Lung microvascular endothelial cell (primary cell): ENCODE results near the gene PEX1. TPM values are rescaled to one million over a fixed set of nuclear protein-coding genes. Genes with fewer than 3 reads are reported as not detected.
"Not testable (repeated sequence)": the region's sequence is repeated elsewhere in the genome, so short reads cannot be mapped to it uniquely, and the experiment has no call there.

Source experiments
- DNase-seq, 2 donors: peaks; one replicate each; pipeline versions ENCODE4 v3.0.0 to v3.0.0-alpha.2; 2010; ENCODE audit warnings: low read depth in 2 of 2
- total RNA-seq: library from RNA; depleted of rRNA; stranded (reverse); fragments of >200 nt; gene quantifications from 2 replicates; pipeline ENCODE4 v1.2.1, GENCODE V29; 2014

Gene PEX1
- total RNA-seq, 1 donor from 2014 or later = 11.3 TPM

DNA sequence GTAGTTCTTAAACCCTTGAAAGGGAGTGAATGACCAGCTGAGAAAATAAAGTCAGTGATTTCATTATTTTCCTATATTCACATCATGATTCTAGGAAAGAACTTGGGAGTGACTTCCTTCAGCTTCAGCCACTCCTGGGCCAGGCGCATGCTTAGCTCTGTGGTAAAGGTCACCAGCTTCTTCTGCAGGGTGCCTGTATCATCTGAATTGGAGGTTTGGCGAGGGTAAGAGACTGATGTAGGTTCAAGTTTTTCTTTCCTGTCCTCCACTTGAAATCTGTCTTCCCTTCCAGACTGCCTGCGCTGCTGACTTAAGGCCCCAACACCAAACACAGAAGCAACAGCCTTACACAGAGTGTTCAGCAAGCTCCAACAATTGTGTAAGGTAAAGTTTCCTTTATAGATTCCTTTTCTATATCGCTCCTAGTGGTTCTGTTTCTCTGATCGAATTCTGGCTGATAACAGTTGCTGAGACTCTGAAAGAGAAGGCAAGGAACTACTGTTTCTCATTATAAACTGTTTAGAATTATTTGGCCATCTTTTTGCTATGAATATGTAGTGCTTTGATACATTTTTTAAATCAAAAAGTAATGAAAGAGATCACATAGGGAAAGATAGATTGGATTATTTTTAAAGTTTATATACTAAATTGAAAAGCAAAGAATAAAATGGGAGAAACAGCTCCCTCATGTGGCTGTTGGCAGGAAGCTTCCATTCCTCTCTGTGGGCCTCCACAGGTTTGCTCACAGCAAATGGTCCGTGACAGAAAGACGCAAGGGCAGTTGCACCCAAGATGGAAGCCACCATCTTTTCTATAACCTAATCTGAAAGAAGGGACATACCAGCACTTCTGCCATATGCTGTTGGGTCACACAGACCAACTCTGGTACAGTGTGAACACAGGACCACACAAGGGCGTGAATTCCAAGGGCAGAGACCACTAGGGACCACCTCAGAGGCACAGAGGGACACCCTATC is 67.0 kb downstream of the PEX1 start:
- DNase-seq = peak; percentile 46 to 60

DNA sequence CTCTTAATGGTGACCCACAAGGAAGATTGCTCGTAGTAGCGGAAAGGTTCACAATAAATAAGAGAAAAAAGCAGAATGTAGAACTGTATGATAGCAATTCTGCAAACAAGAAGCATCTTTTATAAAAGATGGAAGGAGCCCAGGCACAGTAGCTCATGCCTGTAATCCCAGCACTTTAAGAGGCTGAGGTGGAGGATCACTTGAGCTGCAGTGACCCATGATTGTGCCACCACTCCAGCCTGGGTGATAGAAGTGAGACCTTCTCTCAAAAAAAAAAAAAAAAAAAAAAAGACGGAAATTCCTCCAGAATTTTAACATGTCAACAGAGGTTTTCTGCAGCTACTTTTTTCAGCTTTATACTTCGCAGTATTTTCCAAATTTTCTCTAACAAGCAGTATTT is 67.8 kb downstream of the PEX1 start:
- DNase-seq = no peak

DNA sequence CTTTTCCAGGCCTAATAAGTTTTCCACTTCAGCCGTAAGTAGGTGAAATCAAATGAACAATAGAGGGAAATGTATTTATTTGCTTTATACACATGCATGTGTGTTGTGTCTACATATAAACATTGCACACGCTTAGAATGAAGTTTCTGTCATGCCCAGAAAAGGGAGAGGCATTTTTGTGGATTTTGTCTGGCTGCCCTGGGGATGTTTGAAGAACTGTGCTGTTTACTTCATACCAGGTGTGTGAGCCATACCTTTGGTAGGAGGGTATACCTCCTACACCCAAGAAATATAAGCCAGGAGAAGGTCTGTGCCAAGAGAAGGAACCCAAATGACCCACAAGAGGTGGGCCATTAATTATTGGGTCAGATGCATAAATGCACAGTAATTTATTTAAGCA is 68.2 kb downstream of the PEX1 start:
- no peak for DNase-seq

DNA sequence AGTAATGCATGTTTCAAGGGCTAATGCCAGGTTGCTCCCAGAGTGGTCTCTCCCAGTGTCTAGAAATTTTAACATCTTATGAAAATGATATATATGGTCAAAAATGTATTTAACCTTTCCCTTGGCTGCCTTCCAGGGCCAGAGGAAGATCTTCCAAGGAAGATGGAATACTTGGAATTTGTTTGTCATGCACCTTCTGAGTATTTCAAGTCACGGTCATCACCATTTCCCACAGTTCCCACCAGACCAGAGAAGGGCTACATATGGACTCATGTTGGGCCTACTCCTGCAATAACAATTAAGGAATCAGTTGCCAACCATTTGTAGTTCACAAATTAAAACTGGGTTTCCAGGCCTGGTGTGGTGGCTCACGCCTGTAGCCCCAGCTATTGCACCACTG is 72.1 kb downstream of the PEX1 start:
- no peak for DNase-seq

DNA sequence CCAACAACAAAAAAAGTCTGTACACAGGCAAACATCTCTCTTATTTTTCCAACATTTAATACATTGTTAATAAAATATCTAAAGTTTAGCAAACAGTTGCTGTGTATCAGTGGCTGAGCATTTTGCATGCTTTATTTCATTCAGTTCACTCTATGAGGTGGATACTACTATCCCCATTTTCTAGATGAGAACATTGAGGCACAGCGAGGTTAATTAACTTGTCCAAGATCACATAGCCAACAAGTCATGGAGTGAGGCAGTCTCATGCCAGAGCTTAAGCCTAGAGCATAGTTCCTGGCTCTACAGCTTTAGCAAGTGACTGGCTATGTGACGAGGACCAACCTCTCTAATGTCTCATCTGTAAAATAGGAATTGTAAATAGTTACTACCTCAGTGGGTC is 76.7 kb downstream of the PEX1 start:
- no peak for DNase-seq

DNA sequence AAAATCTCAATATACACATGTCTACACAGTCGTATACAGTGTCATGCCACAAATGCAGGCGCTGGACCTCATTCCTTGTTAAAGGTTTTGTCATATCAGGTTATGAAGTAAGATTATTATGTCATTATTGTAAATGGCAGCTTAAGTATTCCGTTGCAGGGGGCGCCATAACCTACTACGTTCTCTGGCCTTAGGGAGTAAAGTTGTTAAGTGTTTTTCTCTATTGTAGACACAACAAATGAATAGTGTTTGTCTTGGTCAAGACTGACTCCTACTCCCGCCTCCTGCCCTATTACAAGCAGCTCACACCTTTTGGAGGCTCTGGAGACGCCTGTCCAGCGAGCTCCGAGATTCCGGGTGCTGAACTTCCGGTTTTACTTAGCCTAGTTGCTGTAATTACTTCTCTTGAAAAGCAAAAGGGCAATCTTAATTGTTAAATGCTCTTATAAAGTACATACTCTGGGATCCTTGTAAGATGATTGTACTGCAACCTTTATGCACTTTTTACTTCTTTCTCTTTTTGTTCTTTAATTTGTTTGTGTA is 80.0 kb downstream of the PEX1 start:
- DNase-seq = peak; percentile 69 to 72

DNA sequence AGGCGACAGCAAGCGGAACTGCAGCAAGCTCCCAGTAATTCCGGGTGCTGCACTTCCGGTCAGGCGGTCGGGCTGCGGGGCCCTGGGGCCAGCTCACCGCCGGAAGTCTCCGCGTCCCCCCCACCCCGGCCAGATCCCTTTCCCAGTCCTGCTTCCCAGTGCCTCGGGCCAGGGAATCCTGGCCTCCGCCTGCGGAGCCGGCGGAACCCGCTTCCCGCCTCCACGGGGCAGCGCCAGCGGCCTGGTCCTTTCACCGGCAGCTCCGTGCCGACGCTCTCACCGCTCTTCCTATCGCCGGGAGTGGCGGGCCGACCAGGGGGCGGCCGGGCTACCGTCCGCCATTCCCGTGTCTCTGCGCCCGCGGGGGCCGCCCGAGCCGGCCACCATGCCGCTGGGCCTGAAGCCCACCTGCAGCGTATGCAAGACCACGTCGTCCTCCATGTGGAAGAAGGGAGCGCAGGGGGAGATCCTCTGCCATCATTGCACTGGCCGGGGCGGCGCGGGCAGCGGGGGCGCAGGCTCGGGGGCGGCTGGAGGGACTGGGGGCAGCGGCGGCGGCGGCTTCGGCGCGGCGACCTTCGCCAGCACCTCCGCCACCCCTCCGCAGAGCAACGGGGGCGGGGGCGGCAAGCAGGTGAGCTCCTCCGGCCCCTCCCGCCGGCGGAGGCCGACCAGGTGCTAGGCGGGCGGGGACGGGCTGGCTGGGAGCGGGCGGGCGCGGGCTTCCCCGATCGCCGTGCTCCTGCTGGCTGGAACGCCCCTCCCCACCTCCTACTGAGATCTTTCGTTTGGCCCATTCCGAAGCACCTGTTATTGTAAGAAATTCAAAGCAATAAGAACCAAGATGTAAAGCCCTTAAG is 80.7 kb downstream of the PEX1 start, which contains the start of gene GATAD1:
GATAD1 (plus strand) TSS at position 138 of the 860 bp plus-strand sequence; CDS start at position 386, 248 bp downstream.
- DNase-seq = peak; percentile 93 to 95

DNA sequence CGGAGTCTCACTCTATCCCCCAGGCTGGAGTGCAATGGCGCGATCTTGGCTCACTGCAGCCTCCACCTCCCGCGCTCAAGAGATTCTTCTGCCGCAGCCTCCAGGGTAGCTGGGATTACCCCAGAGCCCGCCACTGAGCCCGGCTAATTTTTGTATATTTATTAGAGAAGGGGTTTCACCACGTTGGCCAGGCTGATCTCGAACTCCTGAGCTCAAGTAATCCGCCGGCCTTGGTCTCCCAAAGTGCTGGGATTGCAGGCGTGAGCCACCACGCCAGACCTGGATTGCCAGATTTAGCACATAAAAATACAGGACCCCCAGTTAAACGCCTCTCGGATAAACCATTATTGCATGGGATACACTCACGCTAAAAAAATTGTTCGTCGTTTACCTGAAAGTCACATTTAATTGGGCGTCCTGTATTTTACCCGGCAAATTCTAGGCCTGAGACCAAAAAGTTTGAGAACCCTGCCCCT is 81.4 kb downstream of the PEX1 start:
- DNase-seq = no peak

DNA sequence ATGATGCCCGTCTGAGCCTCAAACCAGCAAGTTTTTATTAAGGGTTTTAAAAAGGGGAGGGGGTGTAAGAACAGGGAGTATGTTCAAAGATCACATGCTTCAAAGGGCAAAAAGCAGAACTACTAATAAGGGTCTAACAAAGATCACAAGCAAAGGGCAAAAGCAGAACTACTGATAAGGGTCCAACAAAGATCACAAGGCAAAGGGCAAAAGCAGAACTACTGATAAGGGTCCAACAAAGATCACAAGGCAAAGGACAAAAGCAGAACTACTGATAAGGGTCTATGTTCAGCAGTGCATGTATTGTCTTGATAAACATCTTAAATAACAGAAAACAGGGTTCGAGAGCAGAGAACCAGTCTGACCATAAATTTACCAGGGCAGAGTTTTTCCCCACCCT is 85.6 kb downstream of the PEX1 start:
- not testable (repeated sequence) for DNase-seq

DNA sequence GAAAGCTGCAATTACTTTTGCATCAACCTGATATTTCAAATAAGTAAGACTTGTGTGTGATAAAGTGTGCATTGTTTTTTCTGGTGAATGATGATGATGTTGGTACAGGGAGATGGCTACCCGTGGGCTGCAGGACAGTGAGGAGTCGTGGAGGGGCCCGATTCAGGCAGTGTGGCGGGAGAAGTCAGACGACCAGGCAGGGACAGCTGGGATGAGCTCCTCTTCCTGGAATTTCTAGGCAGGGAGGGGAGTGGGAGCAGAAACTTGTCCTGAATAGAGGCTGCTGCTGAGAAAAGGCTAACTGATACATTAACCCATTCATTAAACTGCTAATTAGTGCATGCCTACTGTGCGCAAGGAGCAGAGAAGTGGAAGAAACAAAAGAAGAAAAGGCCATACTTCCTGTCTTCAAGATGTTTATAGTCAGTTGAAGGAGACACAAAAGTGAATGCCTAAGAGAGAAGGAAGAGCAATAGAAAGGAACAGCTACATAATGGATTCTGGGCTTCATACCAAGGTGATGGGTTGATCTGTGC is 90.3 kb downstream of the PEX1 start:
- DNase-seq = no peak

Other genes starting within 250 kb of the PEX1 start
- gene GATAD1, start 81.0 kb downstream of the PEX1 start, total RNA-seq = 10.5 and 12.9 TPM in 2 replicates
- not detected in 2 replicates for gene ERVW-1, start 50.6 kb downstream of the PEX1 start, total RNA-seq
- gene RBM48, start 275 bp upstream of the PEX1 start, total RNA-seq = 5.9 and 10.9 TPM in 2 replicates
- gene FAM133B, start 61.9 kb upstream of the PEX1 start, total RNA-seq = 7.0 and 10.1 TPM in 2 replicates